CD14-positive monocyte (primary cell): ENCODE data around the gene SLIT3. TPM values are rescaled to one million over a fixed set of nuclear protein-coding genes. Genes with fewer than 3 reads are reported as not detected.

Experiments used
- DNase-seq, 3 donors: peaks; one replicate each; pipeline ENCODE4 v3.0.0-alpha.2; 2011 to 2022
- H2AFZ ChIP-seq: 2 replicates; pipeline ENCODE4 v1.6.0; 2012; ENCODE audit warnings: mild to moderate bottlenecking, low read depth, low read length, inconsistent platforms; ENCODE audit not compliant: insufficient read depth, poor library complexity, severe bottlenecking
- H3K27ac ChIP-seq, 2 donors: 1 replicate in 1 of 2; 2 replicates in 1 of 2; pipeline ENCODE4 v1.5.1; 2012 to 2013; ENCODE audit warnings: low read length in 2 of 2, control low read depth in 1 of 2, inconsistent platforms in 1 of 2, low read depth in 1 of 2, mild to moderate bottlenecking in 1 of 2
- H3K27me3 ChIP-seq, 2 donors: one replicate each; pipeline versions ENCODE4 v1.6.0 to v1.6.1; 2011 to 2013; ENCODE audit warnings: low read length in 2 of 2; ENCODE audit not compliant: control insufficient read depth in 2 of 2, insufficient read depth in 2 of 2
- H3K36me3 ChIP-seq, 2 donors: replicated peaks in 1 of 2; 1 replicate in 1 of 2; 2 replicates in 1 of 2; pipeline versions ENCODE4 v1.5.1 to v1.6.1; 2012 to 2013; ENCODE audit warnings: low read length in 2 of 2, control low read depth in 1 of 2, inconsistent platforms in 1 of 2, mild to moderate bottlenecking in 1 of 2; ENCODE audit not compliant: insufficient read depth in 2 of 2, control insufficient read depth in 1 of 2
- H3K4me1 ChIP-seq, 2 donors: 1 replicate in 1 of 2; 2 replicates in 1 of 2; pipeline versions ENCODE4 v1.5.1 to v1.6.1; 2012 to 2013; ENCODE audit warnings: low read length in 2 of 2, control low read depth in 1 of 2, inconsistent platforms in 1 of 2, mild to moderate bottlenecking in 1 of 2, moderate library complexity in 1 of 2; ENCODE audit not compliant: insufficient read depth in 2 of 2, control insufficient read depth in 1 of 2
- H3K4me2 ChIP-seq: replicated peaks from 2 replicates; pipeline ENCODE3; 2012; ENCODE audit warnings: low read length, moderate library complexity, mild to moderate bottlenecking; ENCODE audit not compliant: poor library complexity, severe bottlenecking; ENCODE audit errors: extremely low read depth
- H3K4me3 ChIP-seq, 3 experiments: fragments of 200-600 bp in 1 of 3; sonication (generic) in 1 of 3; replicated peaks in 1 of 3; 1 replicate in 2 of 3; 2 replicates in 1 of 3; pipeline ENCODE4 v1.5.1; 2011 to 2013; ENCODE audit warnings: low read length in 3 of 3, mild to moderate bottlenecking in 3 of 3, control low read depth in 2 of 3, low read depth in 2 of 3, inconsistent platforms in 1 of 3, moderate library complexity in 1 of 3
- H3K79me2 ChIP-seq: 2 replicates; pipeline ENCODE4 v1.6.0; 2012; ENCODE audit warnings: mild to moderate bottlenecking, control low read depth, inconsistent platforms, low read length, moderate library complexity; ENCODE audit not compliant: insufficient read depth
- H3K9ac ChIP-seq: 2 replicates; pipeline ENCODE4 v1.6.0; 2017; ENCODE audit warnings: low read length, mild to moderate bottlenecking; ENCODE audit not compliant: insufficient read depth, poor library complexity, severe bottlenecking
- H3K9me3 ChIP-seq, 2 donors: replicated peaks in 1 of 2; 1 replicate in 1 of 2; 2 replicates in 1 of 2; pipeline versions ENCODE4 v1.5.1 to v1.6.1; 2012 to 2013; ENCODE audit warnings: low read length in 2 of 2, control low read depth in 1 of 2; ENCODE audit not compliant: control insufficient read depth in 1 of 2, insufficient read depth in 1 of 2
- H4K20me1 ChIP-seq: 2 replicates; pipeline ENCODE4 v1.6.0; 2012; ENCODE audit warnings: mild to moderate bottlenecking, low read length, control low read depth, moderate library complexity; ENCODE audit not compliant: insufficient read depth
- H3K27ac Mint-ChIP-seq, 7 donors: one replicate each; pipeline ENCODE4 v1.8.0; 2020; ENCODE audit warnings: mild to moderate bottlenecking in 7 of 7, mixed read lengths in 7 of 7, moderate library complexity in 6 of 7, inconsistent platforms in 2 of 7
- H3K27me3 Mint-ChIP-seq, 3 donors: one replicate each; pipeline ENCODE4 v1.8.0; 2021 to 2022; ENCODE audit warnings: low read depth in 3 of 3, mild to moderate bottlenecking in 3 of 3, mixed read lengths in 3 of 3, moderate library complexity in 3 of 3, inconsistent platforms in 1 of 3
- H3K36me3 Mint-ChIP-seq, 2 donors: one replicate each; pipeline ENCODE4 v1.8.0; 2020; ENCODE audit warnings: mixed read lengths in 2 of 2, inconsistent platforms in 1 of 2, mild to moderate bottlenecking in 1 of 2
- H3K4me1 Mint-ChIP-seq: one replicate; pipeline ENCODE4 v1.8.0; 2020; ENCODE audit warnings: mild to moderate bottlenecking, mixed read lengths
- H3K4me3 Mint-ChIP-seq, 2 donors: one replicate each; pipeline ENCODE4 v1.8.0; 2020; ENCODE audit warnings: mild to moderate bottlenecking in 2 of 2, mixed read lengths in 2 of 2, moderate library complexity in 1 of 2
- H3K9me3 Mint-ChIP-seq, 7 donors: one replicate each; pipeline ENCODE4 v1.8.0; 2020 to 2022; ENCODE audit warnings: mixed read lengths in 7 of 7, mild to moderate bottlenecking in 6 of 7, moderate library complexity in 6 of 7, inconsistent platforms in 2 of 7
- WGBS: methylation state at CpG from one replicate; pipeline ENCODE4 v1.1.5; 2013; ENCODE audit warnings: missing lambda C conversion rate; ENCODE audit not compliant: insufficient coverage; 5-methylcytosine and 5-hydroxymethylcytosine counted together
- intact Hi-C, 2 donors: fragments of 100-400 bp; cut with micrococcal nuclease; formaldehyde crosslinking; loops; one replicate each; pipeline versions ENCODE4 v1.15.0 to v1.15.1; 2023
- polyA plus RNA-seq, 3 donors: library from polyadenylated mRNA; depleted of rRNA in 1 of 3; unstranded in 2 of 3; stranded (reverse) in 1 of 3; fragments of 300-500 nt in 2 of 3; fragments of >200 nt in 1 of 3; fragmentation: Illumina TruSeq in 2 of 3; gene quantifications; 1 replicate in 2 of 3; 2 replicates in 1 of 3; pipeline ENCODE4 v1.2.3, GENCODE V29; 2012 to 2021
- TF ChIP-seq, protein P1 (sequence below): fragments of 200-600 bp; IDR thresholded peaks from one replicate; pipeline ENCODE4 v1.8.0; 2022; ENCODE audit warnings: antibody characterized with exemption, mild to moderate bottlenecking

SLIT3 gene
- polyA plus RNA-seq, 3 donors = not detected

DNA sequence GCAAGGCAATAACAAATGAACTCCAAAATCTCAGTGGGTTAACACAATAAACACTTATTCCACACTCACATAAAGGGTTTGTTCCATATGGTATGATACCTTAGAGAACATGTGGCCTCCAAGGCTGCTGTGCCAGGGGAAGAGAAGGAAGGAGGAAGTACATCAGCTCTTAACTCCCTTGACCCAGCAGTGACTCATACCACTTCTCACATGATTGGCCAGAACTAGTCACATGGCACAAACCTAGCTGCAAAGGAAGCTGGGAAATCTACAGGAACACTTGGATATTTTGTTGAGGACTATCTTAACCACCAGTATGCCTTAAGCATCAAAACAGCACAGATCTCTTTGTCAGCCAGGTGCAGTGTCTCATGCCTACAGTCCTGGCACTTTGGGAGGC, 99.3 kb downstream of the SLIT3 start:
- Mint-ChIP-seq H3K9me3 (peaks cover 6 to 25% (median 11%) of the 10 kb centered on the region in 7 donors), H3K27me3 (peaks cover 0 to 2% (median 0%) of the 10 kb centered on the region in 3 donors), H3K4me1 (no peaks in the 10 kb centered on the region), H3K4me3 (no peak overlapping the region), H3K36me3 (no peaks in the 10 kb centered on the region), H3K27ac (no peak overlapping the region)
- intact Hi-C loops = no loop called here
- DNase-seq = no peak
- H3K9ac ChIP-seq = no peak overlapping the region
- no peaks in the 10 kb centered on the region for H3K27me3 ChIP-seq
- H3K79me2 ChIP-seq = no peaks in the 10 kb centered on the region
- H2AFZ ChIP-seq = no peak overlapping the region
- TF ChIP-seq, protein P1, sequence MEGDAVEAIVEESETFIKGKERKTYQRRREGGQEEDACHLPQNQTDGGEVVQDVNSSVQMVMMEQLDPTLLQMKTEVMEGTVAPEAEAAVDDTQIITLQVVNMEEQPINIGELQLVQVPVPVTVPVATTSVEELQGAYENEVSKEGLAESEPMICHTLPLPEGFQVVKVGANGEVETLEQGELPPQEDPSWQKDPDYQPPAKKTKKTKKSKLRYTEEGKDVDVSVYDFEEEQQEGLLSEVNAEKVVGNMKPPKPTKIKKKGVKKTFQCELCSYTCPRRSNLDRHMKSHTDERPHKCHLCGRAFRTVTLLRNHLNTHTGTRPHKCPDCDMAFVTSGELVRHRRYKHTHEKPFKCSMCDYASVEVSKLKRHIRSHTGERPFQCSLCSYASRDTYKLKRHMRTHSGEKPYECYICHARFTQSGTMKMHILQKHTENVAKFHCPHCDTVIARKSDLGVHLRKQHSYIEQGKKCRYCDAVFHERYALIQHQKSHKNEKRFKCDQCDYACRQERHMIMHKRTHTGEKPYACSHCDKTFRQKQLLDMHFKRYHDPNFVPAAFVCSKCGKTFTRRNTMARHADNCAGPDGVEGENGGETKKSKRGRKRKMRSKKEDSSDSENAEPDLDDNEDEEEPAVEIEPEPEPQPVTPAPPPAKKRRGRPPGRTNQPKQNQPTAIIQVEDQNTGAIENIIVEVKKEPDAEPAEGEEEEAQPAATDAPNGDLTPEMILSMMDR = no peak
- peaks cover 0 to 11% of the 10 kb centered on the region in 2 donors for H3K9me3 ChIP-seq
- no peak overlapping the region for H3K4me3 ChIP-seq
- no peak overlapping the region for H3K4me2 ChIP-seq
- H4K20me1 ChIP-seq = no peaks in the 10 kb centered on the region
- no peaks in the 10 kb centered on the region for H3K4me1 ChIP-seq
- no peaks in the 10 kb centered on the region for H3K36me3 ChIP-seq
- no peak overlapping the region for H3K27ac ChIP-seq

DNA sequence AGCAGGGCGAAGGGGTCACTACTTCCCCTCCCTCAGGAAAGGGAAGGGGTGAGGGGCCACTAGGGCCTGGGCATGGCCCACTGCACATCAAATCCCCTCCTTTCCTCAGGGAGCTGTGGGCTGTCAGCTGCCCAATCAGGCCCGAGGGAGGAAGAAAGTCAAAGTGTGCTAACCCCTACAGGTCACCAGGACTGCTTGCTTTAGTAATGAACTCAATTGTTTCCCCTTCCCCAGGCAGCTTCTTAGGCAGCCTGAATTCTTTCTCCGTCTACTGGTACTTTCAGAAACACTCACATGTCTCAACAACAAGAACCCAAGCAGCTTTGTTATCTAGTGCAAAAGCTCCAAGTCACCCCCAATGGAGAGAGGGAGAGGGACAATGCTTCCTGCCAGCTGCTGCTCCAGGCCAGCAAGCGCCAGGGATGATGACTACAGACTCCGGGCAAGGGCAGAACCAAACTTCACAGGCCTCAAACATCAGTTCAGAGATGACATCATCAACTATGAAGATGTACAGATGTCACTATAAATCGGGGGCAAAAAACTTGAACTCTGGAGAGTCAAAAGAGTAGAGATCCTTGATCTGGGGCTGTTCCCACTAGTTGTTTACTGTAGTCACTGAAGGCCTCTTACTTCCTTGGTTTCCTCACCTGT, 100.7 kb downstream of the SLIT3 start:
- TF ChIP-seq, protein P1 = no peak
- no peak for DNase-seq
- no peak overlapping the region for H3K27ac Mint-ChIP-seq
- Histone ChIP-seq H2AFZ (no peak overlapping the region), H3K4me1 (no peaks in the 10 kb centered on the region), H4K20me1 (no peaks in the 10 kb centered on the region), H3K9me3 (peaks cover 0 to 11% of the 10 kb centered on the region in 2 donors), H3K27ac (no peak overlapping the region), H3K79me2 (no peaks in the 10 kb centered on the region), H3K4me2 (no peak overlapping the region), H3K4me3 (no peak overlapping the region), H3K9ac (no peak overlapping the region), H3K36me3 (no peaks in the 10 kb centered on the region), H3K27me3 (no peaks in the 10 kb centered on the region)
- H3K4me1 Mint-ChIP-seq = no peaks in the 10 kb centered on the region
- no peaks in the 10 kb centered on the region for H3K36me3 Mint-ChIP-seq
- peaks cover 5 to 23% (median 11%) of the 10 kb centered on the region in 7 donors for H3K9me3 Mint-ChIP-seq
- intact Hi-C loops = no loop called here
- H3K27me3 Mint-ChIP-seq = peaks cover 0 to 2% (median 0%) of the 10 kb centered on the region in 3 donors
- 80% methylated on average over 1 of the region's 6 CpGs for WGBS
- H3K4me3 Mint-ChIP-seq = no peak overlapping the region
